HEK293 (cell line): ENCODE measurements around the gene UMAD1.

Source experiments
- CTCF ChIA-PET: fragments of 350-600 bp; formaldehyde crosslinking; extraction: SDS; loops from one replicate; lab custom pipeline; 2021; ENCODE audit warnings: antibody characterized with exemption; lab: Yijun Ruan, JAX
- POLR2A ChIA-PET: fragments of 300-600 bp; formaldehyde crosslinking; extraction: SDS; loops from one replicate; lab custom pipeline; 2020; ENCODE audit warnings: antibody characterized with exemption, inconsistent platforms; lab: Yijun Ruan, JAX
- H3K27ac ChIP-seq: fragments of 200-500 bp; sonication (Bioruptor generic); 2 replicates; pipeline ENCODE4 v1.5.1; 2014; ENCODE audit warnings: low read depth, low read length, control low read depth, inconsistent platforms; ENCODE audit errors: extremely low read depth
- H3K36me3 ChIP-seq, 2 experiments: fragments of 200-500 bp in 1 of 2; sonication (Bioruptor generic) in 1 of 2; 1 replicate in 1 of 2; 2 replicates in 1 of 2; pipeline ENCODE4 v1.5.1; 2014 to 2017; ENCODE audit warnings: inconsistent platforms in 2 of 2, low read length in 2 of 2; ENCODE audit not compliant: control insufficient read depth in 2 of 2, insufficient read depth in 1 of 2
- H3K4me1 ChIP-seq: fragments of 200-500 bp; sonication (Bioruptor generic); 2 replicates; pipeline ENCODE4 v1.5.1; 2014; ENCODE audit warnings: mild to moderate bottlenecking, low read length, inconsistent platforms; ENCODE audit not compliant: control insufficient read depth, insufficient read depth
- H3K4me3 ChIP-seq: 2 replicates; pipeline ENCODE4 v1.5.1; 2011; ENCODE audit warnings: low read depth, mild to moderate bottlenecking, control low read depth, low read length, moderate library complexity
- H3K9me3 ChIP-seq: fragments of 200-500 bp; sonication (Bioruptor generic); 2 replicates; pipeline ENCODE4 v1.5.1; 2014; ENCODE audit warnings: low read depth, low read length, inconsistent platforms; ENCODE audit not compliant: control insufficient read depth, insufficient read depth
- HOXC10 ChIP-seq: sonication (generic); formaldehyde crosslinking; IDR thresholded peaks from 2 replicates; pipeline ENCODE4 v1.8.1; 2023; ENCODE audit warnings: mild to moderate bottlenecking, missing genetic modification reagents
- SP2 ChIP-seq: fragments of 450-650 bp; formaldehyde crosslinking; IDR thresholded peaks from 2 replicates; pipeline ENCODE4 v1.5.1; 2016; ENCODE audit warnings: missing biosample characterization, missing genetic modification characterization
- ZBTB17 ChIP-seq: fragments of 450-650 bp; formaldehyde crosslinking; IDR thresholded peaks from 2 replicates; pipeline ENCODE4 v1.5.1; 2016; ENCODE audit warnings: missing biosample characterization, missing genetic modification characterization
- ZFP3 ChIP-seq: fragments of 450-650 bp; formaldehyde crosslinking; IDR thresholded peaks from 2 replicates; pipeline ENCODE4 v1.5.1; 2016; ENCODE audit warnings: low read depth, missing biosample characterization, missing genetic modification characterization
- ZNF112 ChIP-seq: fragments of 450-650 bp; formaldehyde crosslinking; IDR thresholded peaks from 2 replicates; pipeline ENCODE4 v1.5.0; 2017; ENCODE audit warnings: missing biosample characterization, missing genetic modification characterization
- ZNF221 ChIP-seq: fragments of 450-650 bp; formaldehyde crosslinking; IDR thresholded peaks from 2 replicates; pipeline ENCODE4 v1.5.1; 2017; ENCODE audit warnings: missing biosample characterization, missing genetic modification characterization, borderline replicate concordance
- ZNF354C ChIP-seq: fragments of 450-650 bp; formaldehyde crosslinking; IDR thresholded peaks from 2 replicates; pipeline ENCODE4 v1.5.1; 2016; ENCODE audit warnings: missing biosample characterization, missing genetic modification characterization, low read depth, borderline replicate concordance
- ZNF366 ChIP-seq: fragments of 450-650 bp; formaldehyde crosslinking; conservative IDR thresholded peaks from 2 replicates; pipeline ENCODE4 v1.5.1; 2016; ENCODE audit warnings: missing biosample characterization, missing genetic modification characterization
- ZNF37A ChIP-seq: fragments of 450-650 bp; IDR thresholded peaks from 2 replicates; pipeline ENCODE4 v1.5.1; 2018; ENCODE audit warnings: missing biosample characterization, missing genetic modification characterization
- ZNF426 ChIP-seq: fragments of 450-650 bp; formaldehyde crosslinking; IDR thresholded peaks from 2 replicates; pipeline ENCODE4 v1.5.1; 2017; ENCODE audit warnings: missing biosample characterization, missing genetic modification characterization, mild to moderate bottlenecking, inconsistent platforms, moderate library complexity
- ZNF514 ChIP-seq: fragments of 450-650 bp; formaldehyde crosslinking; IDR thresholded peaks from 2 replicates; pipeline ENCODE4 v1.5.1; 2016; ENCODE audit warnings: missing biosample characterization, missing genetic modification characterization
- ZNF530 ChIP-seq: fragments of 450-650 bp; formaldehyde crosslinking; IDR thresholded peaks from 2 replicates; pipeline ENCODE4 v1.5.1; 2016; ENCODE audit warnings: low read depth, missing biosample characterization, missing genetic modification characterization
- ZNF544 ChIP-seq: fragments of 450-650 bp; formaldehyde crosslinking; IDR thresholded peaks from 2 replicates; pipeline ENCODE4 v1.5.0; 2017; ENCODE audit warnings: missing biosample characterization, missing genetic modification characterization
- ZNF707 ChIP-seq: fragments of 450-650 bp; formaldehyde crosslinking; IDR thresholded peaks from 2 replicates; pipeline ENCODE4 v1.5.1; 2016; ENCODE audit warnings: missing biosample characterization, missing genetic modification characterization
- ZNF768 ChIP-seq: fragments of 450-650 bp; formaldehyde crosslinking; IDR thresholded peaks from 2 replicates; pipeline ENCODE4 v1.5.1; 2018; ENCODE audit warnings: missing biosample characterization, mild to moderate bottlenecking, missing genetic modification characterization
- ZNF785 ChIP-seq: fragments of 450-650 bp; formaldehyde crosslinking; IDR thresholded peaks from 2 replicates; pipeline ENCODE4 v1.5.1; 2016; ENCODE audit warnings: missing biosample characterization, missing genetic modification characterization
- ZNF843 ChIP-seq: fragments of 450-650 bp; formaldehyde crosslinking; IDR thresholded peaks from 2 replicates; pipeline ENCODE4 v1.5.1; 2016; ENCODE audit warnings: missing biosample characterization, missing genetic modification characterization
- TF ChIP-seq, protein P1 (sequence below): fragments of 450-650 bp; formaldehyde crosslinking; IDR thresholded peaks from 2 replicates; pipeline ENCODE4 v1.5.1; 2017; ENCODE audit warnings: missing biosample characterization, missing genetic modification characterization
- TF ChIP-seq, protein P2 (sequence below): fragments of 450-650 bp; formaldehyde crosslinking; IDR thresholded peaks from 2 replicates; pipeline ENCODE4 v1.5.1; 2016; ENCODE audit warnings: missing biosample characterization, missing genetic modification characterization, low read depth
- TF ChIP-seq, protein P3 (sequence below): fragments of 450-650 bp; formaldehyde crosslinking; IDR thresholded peaks from 2 replicates; pipeline ENCODE4 v1.5.1; 2017; ENCODE audit warnings: missing biosample characterization, missing genetic modification characterization

UMAD1 gene

GRCh38 chr7:7786595-7786994 is 146.0 kb downstream of the UMAD1 start:
- CTCF ChIA-PET = interaction anchor here (0.6 kb wide), 1 partner anchor 1291 kb away, joined by 3 read pairs; no protein-coding TSS in a partner anchor
- no peak overlapping the region for H3K27ac ChIP-seq
- no peaks in the 10 kb centered on the region for H3K9me3 ChIP-seq
- H3K4me1 ChIP-seq = no peaks in the 10 kb centered on the region
- TF ChIP-seq ZNF843 (tag by site-specific recombination) = no peak
- H3K4me3 ChIP-seq = no peak overlapping the region
- POLR2A ChIA-PET = no interaction called here
- H3K36me3 ChIP-seq = no peaks in the 10 kb centered on the region

DNA sequence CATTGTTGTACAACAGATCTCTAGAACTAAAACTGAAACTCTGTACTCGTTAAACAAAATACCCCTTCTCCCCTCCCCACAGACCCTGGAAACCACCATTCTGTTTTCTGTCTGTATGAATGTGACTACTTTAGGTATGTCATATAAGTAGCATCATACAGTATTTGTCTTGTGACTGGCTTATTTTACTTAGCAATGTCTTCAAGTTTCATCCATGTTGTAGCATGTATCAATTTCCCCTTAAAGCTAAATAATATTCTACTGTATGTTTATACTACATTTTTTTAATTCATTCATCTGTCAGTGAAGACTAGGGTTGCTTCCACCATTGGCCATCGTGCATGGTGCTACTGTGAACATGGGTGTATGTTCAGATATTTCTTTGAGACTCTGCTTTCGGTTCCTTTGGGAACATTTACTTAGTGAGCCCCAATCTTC is 149.0 kb downstream of the UMAD1 start:
- no peaks in the 10 kb centered on the region for H3K36me3 ChIP-seq
- H3K4me3 ChIP-seq = no peak overlapping the region
- CTCF ChIA-PET = no interaction called here
- POLR2A ChIA-PET = no interaction called here
- no peak for TF ChIP-seq ZNF544 (tag by site-specific recombination)
- TF ChIP-seq ZBTB17 = no peak
- no peak for TF ChIP-seq ZNF354C (tag by site-specific recombination)
- TF ChIP-seq ZNF768 (tag by site-specific recombination) = no peak
- TF ChIP-seq ZNF707 (tag by site-specific recombination) = no peak
- TF ChIP-seq, protein P1, sequence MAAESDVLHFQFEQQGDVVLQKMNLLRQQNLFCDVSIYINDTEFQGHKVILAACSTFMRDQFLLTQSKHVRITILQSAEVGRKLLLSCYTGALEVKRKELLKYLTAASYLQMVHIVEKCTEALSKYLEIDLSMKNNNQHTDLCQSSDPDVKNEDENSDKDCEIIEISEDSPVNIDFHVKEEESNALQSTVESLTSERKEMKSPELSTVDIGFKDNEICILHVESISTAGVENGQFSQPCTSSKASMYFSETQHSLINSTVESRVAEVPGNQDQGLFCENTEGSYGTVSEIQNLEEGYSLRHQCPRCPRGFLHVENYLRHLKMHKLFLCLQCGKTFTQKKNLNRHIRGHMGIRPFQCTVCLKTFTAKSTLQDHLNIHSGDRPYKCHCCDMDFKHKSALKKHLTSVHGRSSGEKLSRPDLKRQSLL (tag by site-specific recombination) = no peak
- no peak for TF ChIP-seq ZNF221 (tag by site-specific recombination)
- no peak for TF ChIP-seq HOXC10
- no peak for TF ChIP-seq ZFP3 (tag by site-specific recombination)
- no peak for TF ChIP-seq ZNF785 (tag by site-specific recombination)
- no peaks in the 10 kb centered on the region for H3K9me3 ChIP-seq
- H3K4me1 ChIP-seq = no peaks in the 10 kb centered on the region
- H3K27ac ChIP-seq = no peak overlapping the region

- no peak overlapping the region for H3K27ac ChIP-seq
- no peaks in the 10 kb centered on the region for H3K36me3 ChIP-seq
- H3K4me1 ChIP-seq = no peaks in the 10 kb centered on the region
- no peaks in the 10 kb centered on the region for H3K9me3 ChIP-seq
- POLR2A ChIA-PET = no interaction called here
- TF ChIP-seq ZNF768 (tag by site-specific recombination) (no peak), ZNF530 (tag by site-specific recombination) (no peak), ZNF366 (no peak), ZNF514 (tag by site-specific recombination) (no peak), ZNF37A (no peak), ZNF112 (tag by site-specific recombination) (no peak), SP2 (no peak), ZNF426 (tag by site-specific recombination) (no peak)
- TF ChIP-seq, protein P2, sequence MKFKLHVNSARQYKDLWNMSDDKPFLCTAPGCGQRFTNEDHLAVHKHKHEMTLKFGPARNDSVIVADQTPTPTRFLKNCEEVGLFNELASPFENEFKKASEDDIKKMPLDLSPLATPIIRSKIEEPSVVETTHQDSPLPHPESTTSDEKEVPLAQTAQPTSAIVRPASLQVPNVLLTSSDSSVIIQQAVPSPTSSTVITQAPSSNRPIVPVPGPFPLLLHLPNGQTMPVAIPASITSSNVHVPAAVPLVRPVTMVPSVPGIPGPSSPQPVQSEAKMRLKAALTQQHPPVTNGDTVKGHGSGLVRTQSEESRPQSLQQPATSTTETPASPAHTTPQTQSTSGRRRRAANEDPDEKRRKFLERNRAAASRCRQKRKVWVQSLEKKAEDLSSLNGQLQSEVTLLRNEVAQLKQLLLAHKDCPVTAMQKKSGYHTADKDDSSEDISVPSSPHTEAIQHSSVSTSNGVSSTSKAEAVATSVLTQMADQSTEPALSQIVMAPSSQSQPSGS (tag by site-specific recombination) = no peak
- TF ChIP-seq, protein P3, sequence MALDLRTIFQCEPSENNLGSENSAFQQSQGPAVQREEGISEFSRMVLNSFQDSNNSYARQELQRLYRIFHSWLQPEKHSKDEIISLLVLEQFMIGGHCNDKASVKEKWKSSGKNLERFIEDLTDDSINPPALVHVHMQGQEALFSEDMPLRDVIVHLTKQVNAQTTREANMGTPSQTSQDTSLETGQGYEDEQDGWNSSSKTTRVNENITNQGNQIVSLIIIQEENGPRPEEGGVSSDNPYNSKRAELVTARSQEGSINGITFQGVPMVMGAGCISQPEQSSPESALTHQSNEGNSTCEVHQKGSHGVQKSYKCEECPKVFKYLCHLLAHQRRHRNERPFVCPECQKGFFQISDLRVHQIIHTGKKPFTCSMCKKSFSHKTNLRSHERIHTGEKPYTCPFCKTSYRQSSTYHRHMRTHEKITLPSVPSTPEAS (tag by site-specific recombination) = no peak
- TF ChIP-seq, all 188 proteins: peak for 0
- CTCF ChIA-PET = interaction anchor here (0.6 kb wide), 1 partner anchor 254 kb away, joined by 3 read pairs; no protein-coding TSS in a partner anchor
- H3K4me3 ChIP-seq = no peak overlapping the region
Measured at GRCh38 chr7:7790041-7790741, 149.6 kb downstream of the UMAD1 start.
